A673 (cell line): ENCODE data around the gene C17orf67.

Source experiments
- EZH2 ChIP-seq: fragments of 200-600 bp; sonication (generic); IDR thresholded peaks from 2 replicates; pipeline ENCODE4 v1.6.1; 2017; ENCODE audit warnings: borderline replicate concordance, low read depth, mild to moderate bottlenecking, mixed read lengths, antibody characterized with exemption, low read length; ENCODE audit not compliant: poor library complexity, severe bottlenecking
- TF ChIP-seq, protein P1 (sequence below): fragments of 300-800, 200-600 bp; sonication (generic); conservative IDR thresholded peaks from 2 replicates; pipeline ENCODE4 v1.5.1; 2017; ENCODE audit warnings: low read depth, mild to moderate bottlenecking, antibody characterized with exemption, low read length, moderate library complexity, mixed read lengths

DNA sequence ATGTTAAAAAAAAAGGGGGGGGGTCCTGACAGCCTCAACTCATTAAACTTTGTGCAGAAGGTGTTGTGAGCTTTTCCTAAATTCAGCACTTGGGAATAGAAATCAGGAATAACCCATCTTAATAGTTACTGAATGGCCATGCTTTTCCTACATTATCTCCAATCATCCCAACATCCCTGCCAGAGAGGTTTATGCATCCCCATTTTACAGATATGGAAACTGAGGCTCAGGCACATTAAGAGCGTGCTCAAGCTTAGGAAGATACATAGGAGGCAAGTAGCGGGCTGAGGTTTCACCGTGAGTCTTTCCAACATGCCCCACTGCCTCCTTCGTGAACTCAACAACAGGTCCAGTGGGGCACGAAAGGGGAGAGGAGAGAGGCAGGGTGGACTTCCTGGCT lies 78.4 kb downstream of the C17orf67 start:
- TF ChIP-seq, protein P1, sequence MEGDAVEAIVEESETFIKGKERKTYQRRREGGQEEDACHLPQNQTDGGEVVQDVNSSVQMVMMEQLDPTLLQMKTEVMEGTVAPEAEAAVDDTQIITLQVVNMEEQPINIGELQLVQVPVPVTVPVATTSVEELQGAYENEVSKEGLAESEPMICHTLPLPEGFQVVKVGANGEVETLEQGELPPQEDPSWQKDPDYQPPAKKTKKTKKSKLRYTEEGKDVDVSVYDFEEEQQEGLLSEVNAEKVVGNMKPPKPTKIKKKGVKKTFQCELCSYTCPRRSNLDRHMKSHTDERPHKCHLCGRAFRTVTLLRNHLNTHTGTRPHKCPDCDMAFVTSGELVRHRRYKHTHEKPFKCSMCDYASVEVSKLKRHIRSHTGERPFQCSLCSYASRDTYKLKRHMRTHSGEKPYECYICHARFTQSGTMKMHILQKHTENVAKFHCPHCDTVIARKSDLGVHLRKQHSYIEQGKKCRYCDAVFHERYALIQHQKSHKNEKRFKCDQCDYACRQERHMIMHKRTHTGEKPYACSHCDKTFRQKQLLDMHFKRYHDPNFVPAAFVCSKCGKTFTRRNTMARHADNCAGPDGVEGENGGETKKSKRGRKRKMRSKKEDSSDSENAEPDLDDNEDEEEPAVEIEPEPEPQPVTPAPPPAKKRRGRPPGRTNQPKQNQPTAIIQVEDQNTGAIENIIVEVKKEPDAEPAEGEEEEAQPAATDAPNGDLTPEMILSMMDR: no peak
- no peak for TF ChIP-seq EZH2
